ENCODE data around the gene KCNN1. TPM values are rescaled to one million over a fixed set of nuclear protein-coding genes. Genes with fewer than 3 reads are reported as not detected.
"Not testable (repeated sequence)": the region's sequence is repeated elsewhere in the genome, so short reads cannot be mapped to it uniquely, and the experiment has no call there.

KCNN1 gene
- total RNA-seq, 1 experiment from 2014 or later = 0.90 TPM

DNA sequence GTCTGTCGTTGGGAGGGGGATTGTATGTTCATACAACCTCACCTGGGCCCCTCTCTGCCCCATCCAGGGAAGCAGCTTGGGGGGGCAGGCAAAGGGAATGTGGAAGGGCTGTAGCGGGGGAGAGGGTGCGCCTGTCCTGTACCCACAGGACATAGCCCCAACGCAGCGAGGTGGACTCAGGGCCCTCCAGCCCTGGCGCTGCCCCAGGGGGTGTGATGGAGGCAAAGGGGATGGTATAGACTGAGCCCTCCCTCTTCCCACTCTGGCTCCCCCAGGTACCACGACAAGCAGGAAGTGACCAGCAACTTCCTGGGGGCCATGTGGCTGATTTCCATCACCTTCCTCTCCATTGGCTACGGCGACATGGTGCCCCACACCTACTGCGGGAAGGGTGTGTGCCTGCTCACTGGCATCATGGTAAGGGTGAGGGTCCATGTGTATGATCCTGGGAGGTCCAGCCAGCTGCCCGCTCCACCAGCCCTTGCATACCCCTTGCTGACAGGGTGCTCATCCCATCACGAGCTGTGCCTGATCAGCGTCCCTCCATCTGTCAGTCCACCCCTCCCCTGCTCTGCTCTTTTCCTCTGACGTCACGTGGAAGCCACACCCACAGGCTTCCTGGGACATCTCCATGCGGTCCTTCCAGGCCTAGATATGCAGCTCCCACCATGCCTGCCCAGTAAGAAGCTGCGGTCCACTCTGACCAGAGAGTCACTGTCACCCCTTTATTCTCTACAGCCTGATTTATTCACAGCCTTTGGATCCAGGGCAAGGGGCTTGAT is 18.3 kb downstream of the KCNN1 start:
- intact Hi-C loops (cut with micrococcal nuclease; ENCODE audit: unreplicated experiment) = no loop called here
- DNase-seq (ENCODE audit: low read depth, low spot score) (no peak), ATAC-seq (peak; percentile 75)
- no TSS peak for BruUV-seq (replicated peaks)
- Histone ChIP-seq H3K27me3 (ENCODE audit: control insufficient read depth, insufficient read depth, low read length) (no peaks in the 10 kb centered on the region), H3K9me3 (ENCODE audit: control insufficient read depth, insufficient read depth, low read depth, low read length) (no peaks in the 10 kb centered on the region), H3K4me1 (ENCODE audit: control insufficient read depth, insufficient read depth, low read length) (no peaks in the 10 kb centered on the region), H3K27ac (ENCODE audit: low read length) (no peak overlapping the region), H3K36me3 (ENCODE audit: control insufficient read depth, insufficient read depth, low read length) (no peaks in the 10 kb centered on the region), H3K4me3 (ENCODE audit: low read depth in 2 of 2, low read length in 2 of 2) (no peak overlapping the region)
- in situ Hi-C loops (cut with HindIII; ENCODE audit: low pct_unique_long_range_greater_than_20kb, low sequenced_read_pairs) = no loop called here
- CTCF ChIA-PET = no interaction called here
- POLR2A ChIA-PET = no interaction called here
- TF ChIP-seq, protein P1, sequence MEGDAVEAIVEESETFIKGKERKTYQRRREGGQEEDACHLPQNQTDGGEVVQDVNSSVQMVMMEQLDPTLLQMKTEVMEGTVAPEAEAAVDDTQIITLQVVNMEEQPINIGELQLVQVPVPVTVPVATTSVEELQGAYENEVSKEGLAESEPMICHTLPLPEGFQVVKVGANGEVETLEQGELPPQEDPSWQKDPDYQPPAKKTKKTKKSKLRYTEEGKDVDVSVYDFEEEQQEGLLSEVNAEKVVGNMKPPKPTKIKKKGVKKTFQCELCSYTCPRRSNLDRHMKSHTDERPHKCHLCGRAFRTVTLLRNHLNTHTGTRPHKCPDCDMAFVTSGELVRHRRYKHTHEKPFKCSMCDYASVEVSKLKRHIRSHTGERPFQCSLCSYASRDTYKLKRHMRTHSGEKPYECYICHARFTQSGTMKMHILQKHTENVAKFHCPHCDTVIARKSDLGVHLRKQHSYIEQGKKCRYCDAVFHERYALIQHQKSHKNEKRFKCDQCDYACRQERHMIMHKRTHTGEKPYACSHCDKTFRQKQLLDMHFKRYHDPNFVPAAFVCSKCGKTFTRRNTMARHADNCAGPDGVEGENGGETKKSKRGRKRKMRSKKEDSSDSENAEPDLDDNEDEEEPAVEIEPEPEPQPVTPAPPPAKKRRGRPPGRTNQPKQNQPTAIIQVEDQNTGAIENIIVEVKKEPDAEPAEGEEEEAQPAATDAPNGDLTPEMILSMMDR (IDR thresholded peaks at IDR 0.05) = no peak
- TF ChIP-seq SIN3A (IDR thresholded peaks at IDR 0.05; ENCODE audit: borderline replicate concordance, insufficient read depth, low read depth, low read length) (no peak), TCF7L2 (IDR thresholded peaks at IDR 0.05; ENCODE audit: low read depth, low read length) (no peak), POLR2AphosphoS5 (IDR thresholded peaks at IDR 0.05; ENCODE audit: low read depth, low read length) (no peak)
- TF ChIP-seq, protein P2, sequence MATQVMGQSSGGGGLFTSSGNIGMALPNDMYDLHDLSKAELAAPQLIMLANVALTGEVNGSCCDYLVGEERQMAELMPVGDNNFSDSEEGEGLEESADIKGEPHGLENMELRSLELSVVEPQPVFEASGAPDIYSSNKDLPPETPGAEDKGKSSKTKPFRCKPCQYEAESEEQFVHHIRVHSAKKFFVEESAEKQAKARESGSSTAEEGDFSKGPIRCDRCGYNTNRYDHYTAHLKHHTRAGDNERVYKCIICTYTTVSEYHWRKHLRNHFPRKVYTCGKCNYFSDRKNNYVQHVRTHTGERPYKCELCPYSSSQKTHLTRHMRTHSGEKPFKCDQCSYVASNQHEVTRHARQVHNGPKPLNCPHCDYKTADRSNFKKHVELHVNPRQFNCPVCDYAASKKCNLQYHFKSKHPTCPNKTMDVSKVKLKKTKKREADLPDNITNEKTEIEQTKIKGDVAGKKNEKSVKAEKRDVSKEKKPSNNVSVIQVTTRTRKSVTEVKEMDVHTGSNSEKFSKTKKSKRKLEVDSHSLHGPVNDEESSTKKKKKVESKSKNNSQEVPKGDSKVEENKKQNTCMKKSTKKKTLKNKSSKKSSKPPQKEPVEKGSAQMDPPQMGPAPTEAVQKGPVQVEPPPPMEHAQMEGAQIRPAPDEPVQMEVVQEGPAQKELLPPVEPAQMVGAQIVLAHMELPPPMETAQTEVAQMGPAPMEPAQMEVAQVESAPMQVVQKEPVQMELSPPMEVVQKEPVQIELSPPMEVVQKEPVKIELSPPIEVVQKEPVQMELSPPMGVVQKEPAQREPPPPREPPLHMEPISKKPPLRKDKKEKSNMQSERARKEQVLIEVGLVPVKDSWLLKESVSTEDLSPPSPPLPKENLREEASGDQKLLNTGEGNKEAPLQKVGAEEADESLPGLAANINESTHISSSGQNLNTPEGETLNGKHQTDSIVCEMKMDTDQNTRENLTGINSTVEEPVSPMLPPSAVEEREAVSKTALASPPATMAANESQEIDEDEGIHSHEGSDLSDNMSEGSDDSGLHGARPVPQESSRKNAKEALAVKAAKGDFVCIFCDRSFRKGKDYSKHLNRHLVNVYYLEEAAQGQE (IDR thresholded peaks at IDR 0.05; ENCODE audit: insufficient read depth in 1 of 2, low read depth in 2 of 2, low read length in 1 of 2) = no peak

DNA sequence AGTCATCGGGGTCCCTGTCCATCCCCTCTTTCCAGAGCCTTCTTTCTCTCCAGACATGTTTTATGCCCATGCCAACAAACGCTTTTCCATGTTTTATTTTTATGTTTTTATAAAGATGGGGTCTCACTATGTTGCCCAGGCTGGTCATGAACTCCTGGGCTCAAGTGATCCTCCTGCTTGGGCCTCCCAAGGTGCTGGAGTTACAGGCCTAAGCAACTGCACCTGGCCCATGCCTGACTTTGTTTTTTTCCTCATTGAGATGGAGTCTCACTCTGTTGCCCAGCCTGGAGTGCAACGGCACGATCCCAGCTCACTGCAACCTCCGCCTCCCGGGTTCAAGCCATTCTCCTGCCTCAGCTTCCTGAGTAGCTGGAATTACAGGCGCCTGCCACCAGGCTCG is 19.7 kb downstream of the KCNN1 start:
- H3K4me1 ChIP-seq (ENCODE audit: control insufficient read depth, insufficient read depth, low read length); H3K27me3 ChIP-seq (ENCODE audit: control insufficient read depth, insufficient read depth, low read length); DNase-seq (ENCODE audit: low read depth, low spot score); H3K9me3 ChIP-seq (ENCODE audit: control insufficient read depth, insufficient read depth, low read depth, low read length); intact Hi-C loops (cut with micrococcal nuclease; ENCODE audit: unreplicated experiment); H3K4me3 ChIP-seq (ENCODE audit: low read depth in 2 of 2, low read length in 2 of 2); BruUV-seq (replicated peaks); POLR2A ChIA-PET; in situ Hi-C loops (cut with HindIII; ENCODE audit: low pct_unique_long_range_greater_than_20kb, low sequenced_read_pairs); H3K27ac ChIP-seq (ENCODE audit: low read length); H3K36me3 ChIP-seq (ENCODE audit: control insufficient read depth, insufficient read depth, low read length); CTCF ChIA-PET; ATAC-seq: not testable (repeated sequence)

DNA sequence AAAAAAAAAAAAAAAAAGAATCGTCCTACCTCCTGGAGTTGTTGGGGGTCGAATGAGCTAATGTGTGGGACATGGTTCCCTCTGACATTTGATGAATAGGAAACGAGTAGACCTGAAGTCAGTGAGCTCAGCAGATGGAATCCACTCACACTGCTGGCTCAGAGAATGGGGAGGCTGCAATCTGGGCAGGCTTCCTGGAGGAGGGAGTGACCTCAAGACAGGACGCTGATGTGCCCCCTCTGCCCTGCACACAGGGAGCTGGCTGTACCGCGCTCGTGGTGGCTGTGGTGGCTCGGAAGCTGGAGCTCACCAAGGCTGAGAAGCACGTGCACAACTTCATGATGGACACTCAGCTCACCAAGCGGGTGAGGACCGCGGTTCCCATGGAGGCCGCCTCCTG is 21.3 kb downstream of the KCNN1 start:
- intact Hi-C loops (cut with micrococcal nuclease; ENCODE audit: unreplicated experiment) (no loop called here), in situ Hi-C loops (cut with HindIII; ENCODE audit: low pct_unique_long_range_greater_than_20kb, low sequenced_read_pairs) (no loop called here)
- no peak for TF ChIP-seq TCF7L2 (IDR thresholded peaks at IDR 0.05; ENCODE audit: low read depth, low read length)
- no peak for TF ChIP-seq POLR2AphosphoS5 (IDR thresholded peaks at IDR 0.05; ENCODE audit: low read depth, low read length)
- TF ChIP-seq, protein P2 (IDR thresholded peaks at IDR 0.05; ENCODE audit: insufficient read depth in 1 of 2, low read depth in 2 of 2, low read length in 1 of 2) = no peak
- TF ChIP-seq SIN3A (IDR thresholded peaks at IDR 0.05; ENCODE audit: borderline replicate concordance, insufficient read depth, low read depth, low read length) = no peak
- TF ChIP-seq, protein P1 (IDR thresholded peaks at IDR 0.05) = no peak
- Histone ChIP-seq H3K4me3 (ENCODE audit: low read depth in 2 of 2, low read length in 2 of 2) (no peak overlapping the region), H3K27ac (ENCODE audit: low read length) (no peak overlapping the region), H3K9me3 (ENCODE audit: control insufficient read depth, insufficient read depth, low read depth, low read length) (no peaks in the 10 kb centered on the region), H3K36me3 (ENCODE audit: control insufficient read depth, insufficient read depth, low read length) (no peaks in the 10 kb centered on the region), H3K27me3 (ENCODE audit: control insufficient read depth, insufficient read depth, low read length) (no peaks in the 10 kb centered on the region), H3K4me1 (ENCODE audit: control insufficient read depth, insufficient read depth, low read length) (no peaks in the 10 kb centered on the region)
- ChIA-PET CTCF (interaction anchor here (0.6 kb wide), 1 partner anchor 42 kb away, joined by 4 read pairs; no protein-coding TSS in a partner anchor), POLR2A (interaction anchor here (0.6 kb wide), 1 partner anchor 44 kb away, joined by 4 read pairs; no protein-coding TSS in a partner anchor)
- BruUV-seq (replicated peaks) = no TSS peak
- DNase-seq (ENCODE audit: low read depth, low spot score) (no peak), ATAC-seq (no peak)

Measured in Panc1 (cell line).